ENCODE results near the gene PSMB8.

- TF ChIP-seq CTCF (conservative IDR thresholded peaks at IDR 0.05) (no peak), EZH2 (IDR thresholded peaks at IDR 0.05; ENCODE audit: low read depth) (no peak)
Measured at GRCh38 chr6:32837651-32838113, 6.2 kb downstream of the PSMB8 start.
